Fibroblast of the aortic adventitia (primary cell): ENCODE measurements around the gene PKD2. TPM values are rescaled to one million over a fixed set of nuclear protein-coding genes. Genes with fewer than 3 reads are reported as not detected.

ENCODE experiments used
- DNase-seq: peaks from one replicate; pipeline ENCODE4 v3.0.0-alpha.2; 2010; ENCODE audit warnings: low read depth
- H3K4me3 ChIP-seq: 2 replicates; pipeline ENCODE4 v1.5.1; 2011; ENCODE audit warnings: low read depth, mild to moderate bottlenecking, control low read depth, low read length, moderate library complexity
- CTCF ChIP-seq: IDR thresholded peaks from 2 replicates; pipeline ENCODE4 v1.5.1; 2011; ENCODE audit warnings: mild to moderate bottlenecking, low read length, control low read depth, inconsistent platforms; ENCODE audit not compliant: insufficient read depth
- total RNA-seq: library from RNA; depleted of rRNA; stranded (reverse); fragments of >200 nt; gene quantifications from 2 replicates; pipeline ENCODE4 v1.2.3, GENCODE V29; 2012; ENCODE audit warnings: low replicate concordance

Gene PKD2
- total RNA-seq, 1 donor, result 66.6 TPM

- H3K4me3 ChIP-seq, result no peak overlapping the region
- DNase-seq, result peak; percentile 30
- no peak for TF ChIP-seq CTCF
Measured at GRCh38 chr4:88097301-88097700, 89.9 kb downstream of the PKD2 start.

GRCh38 chr4:88097781-88098180 is 90.3 kb downstream of the PKD2 start:
- DNase-seq, result no peak
- TF ChIP-seq CTCF, result no peak
- H3K4me3 ChIP-seq, result no peak overlapping the region

GRCh38 chr4:88098993-88099752 is 91.7 kb downstream of the PKD2 start:
- no peak for TF ChIP-seq CTCF
- H3K4me3 ChIP-seq, result no peak overlapping the region
- no peak for DNase-seq

GRCh38 chr4:88101165-88101564 is 93.7 kb downstream of the PKD2 start:
- no peak for TF ChIP-seq CTCF
- DNase-seq, result no peak
- no peak overlapping the region for H3K4me3 ChIP-seq

- no peak for TF ChIP-seq CTCF
- no peak overlapping the region for H3K4me3 ChIP-seq
- no peak for DNase-seq
Measured at GRCh38 chr4:88102026-88102425, 94.6 kb downstream of the PKD2 start.

- peak; percentile 66 for DNase-seq
- TF ChIP-seq CTCF, result no peak
- H3K4me3 ChIP-seq, result no peak overlapping the region
Measured at GRCh38 chr4:88104902-88105610, 97.6 kb downstream of the PKD2 start.
